Activated naive CD4-positive, alpha-beta T cell (primary cell): ENCODE data around the gene TMEM9B.

Experiments used
- DNase-seq, 4 experiments: peaks; one replicate each; lab custom pipeline; 2025; lab: John Stamatoyannopoulos, UW

Gene TMEM9B

DNA sequence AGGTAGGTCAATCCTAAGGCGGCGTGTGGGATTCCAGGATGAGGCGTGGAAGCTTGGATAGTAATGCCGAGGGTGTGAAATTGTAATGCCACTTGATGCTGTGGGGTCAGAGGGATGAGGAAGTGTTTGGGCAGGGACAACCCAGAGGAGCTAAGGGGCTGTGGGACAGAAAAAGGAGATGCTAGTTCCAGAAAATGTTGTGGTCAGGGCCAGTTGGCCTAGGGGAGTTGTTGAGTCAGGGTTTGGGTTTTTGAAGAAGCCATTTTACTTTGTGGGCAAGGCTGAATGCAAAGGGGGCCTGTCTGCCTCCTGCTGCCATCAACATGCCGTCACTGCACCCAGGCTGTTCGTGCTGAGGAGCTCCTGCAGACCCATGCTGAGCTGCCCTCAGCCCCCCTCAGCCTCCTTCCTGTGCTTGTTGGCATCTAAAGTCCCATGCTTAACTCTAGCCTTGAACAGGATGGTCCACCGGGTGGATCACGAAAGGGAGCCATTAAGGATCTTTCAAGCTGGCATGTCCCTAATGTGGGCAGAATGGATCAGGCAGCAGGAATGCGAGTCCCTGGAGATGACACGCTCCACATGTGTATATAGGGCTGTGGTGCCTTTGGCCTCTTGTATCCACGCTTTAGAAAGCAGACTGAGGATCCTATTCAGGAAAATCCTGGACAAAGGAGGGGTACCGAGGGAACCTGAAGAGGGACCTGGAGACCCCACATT is 33.6 kb downstream of the TMEM9B start:
- DNase-seq = no peak

- no peak for DNase-seq
Measured at GRCh38 chr11:8928981-8929615, 35.1 kb downstream of the TMEM9B start.

DNA sequence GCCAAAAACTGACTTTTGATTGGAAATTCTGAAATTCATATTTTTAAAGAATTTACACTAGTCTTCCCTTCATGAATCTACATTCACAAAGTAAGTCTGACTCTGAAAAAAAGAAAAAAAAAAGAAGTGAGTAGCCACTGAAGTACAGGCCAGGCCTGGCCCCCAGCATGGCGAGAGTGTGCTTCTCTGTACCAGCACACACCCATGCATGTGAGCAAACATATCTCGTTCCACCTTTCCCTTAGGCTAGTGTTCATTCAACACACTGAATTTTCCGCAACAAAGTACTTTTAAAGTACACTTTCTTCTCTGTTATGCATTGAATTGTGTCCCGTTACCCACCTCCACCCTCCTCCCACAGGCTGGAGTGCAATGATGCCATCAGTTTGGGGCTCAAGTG is 36.0 kb downstream of the TMEM9B start:
- no peak for DNase-seq

DNA sequence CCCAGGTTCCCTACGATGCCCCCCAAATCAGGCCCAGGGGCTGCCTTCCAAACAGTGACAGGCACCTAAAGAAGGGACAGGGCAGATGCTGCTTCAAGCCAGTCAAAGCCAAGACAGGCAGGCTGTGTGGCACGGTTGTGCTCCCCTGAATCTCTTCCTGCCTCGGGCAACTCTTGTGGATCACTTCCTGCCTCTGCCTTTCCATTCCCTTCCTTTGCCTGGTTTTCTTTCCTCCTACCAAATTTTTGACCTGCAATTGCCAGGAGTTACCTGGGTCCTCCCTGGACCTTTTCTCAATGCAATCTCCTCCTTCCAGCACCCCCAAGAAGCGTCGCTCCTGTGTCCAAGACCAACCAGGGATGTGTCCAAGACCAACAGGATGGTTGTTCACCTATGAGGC is 37.0 kb downstream of the TMEM9B start:
- no peak for DNase-seq

GRCh38 chr11:8926236-8926635 is 38.0 kb downstream of the TMEM9B start:
- no peak for DNase-seq

DNA sequence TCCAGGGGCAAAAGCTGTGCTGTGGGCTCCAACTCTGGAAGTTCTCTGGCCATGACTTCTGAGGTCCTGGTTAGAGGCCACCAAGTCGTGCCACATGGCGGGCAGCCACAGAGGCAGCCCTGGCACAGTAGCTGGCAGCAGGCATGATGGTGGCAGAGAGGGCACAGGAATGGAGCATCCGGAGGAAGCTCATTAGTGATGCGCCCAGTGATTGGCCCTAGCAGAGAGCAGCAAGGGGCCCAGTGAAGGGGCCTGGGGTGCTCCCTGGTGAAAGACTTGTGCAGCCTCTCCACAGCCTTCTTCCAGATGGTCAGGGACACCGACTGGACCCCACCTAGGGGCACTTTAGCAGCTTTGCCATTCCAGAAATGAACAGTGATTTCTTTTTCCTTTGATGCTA is 38.5 kb downstream of the TMEM9B start:
- DNase-seq = no peak

GRCh38 chr11:8922691-8923090 is 41.6 kb downstream of the TMEM9B start:
- no peak for DNase-seq

DNA sequence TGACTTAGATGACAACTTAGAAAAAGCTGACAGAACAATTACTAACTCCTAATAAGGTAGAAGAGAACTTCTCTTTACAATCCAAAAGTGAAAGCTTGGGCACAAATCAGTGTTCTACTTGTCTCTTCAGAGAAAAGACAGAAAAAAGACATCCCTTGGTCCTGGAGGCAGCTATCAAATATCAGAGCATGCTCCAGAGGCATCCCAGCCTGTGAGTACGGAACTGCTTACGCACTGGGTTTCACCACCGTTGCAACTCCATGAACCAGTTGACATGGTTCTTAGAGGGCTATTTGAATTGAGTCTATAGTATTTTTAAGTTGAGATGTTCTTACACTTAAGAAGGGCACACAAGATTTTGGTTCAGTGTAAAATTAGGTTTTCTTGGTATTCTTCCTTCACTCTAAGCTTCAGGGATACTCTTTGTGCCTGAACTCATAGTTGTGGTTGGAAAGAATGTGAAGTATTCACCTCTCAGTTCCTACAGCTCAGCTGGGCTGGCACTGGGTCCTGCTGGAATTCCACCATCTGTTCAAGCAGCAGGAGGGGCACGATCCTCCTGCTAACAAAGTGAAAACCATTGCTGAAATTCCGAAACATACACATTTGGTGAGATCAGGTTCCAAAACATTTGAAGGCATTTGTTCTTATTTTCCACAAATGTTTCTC is 47.0 kb downstream of the TMEM9B start:
- DNase-seq = no peak

DNA sequence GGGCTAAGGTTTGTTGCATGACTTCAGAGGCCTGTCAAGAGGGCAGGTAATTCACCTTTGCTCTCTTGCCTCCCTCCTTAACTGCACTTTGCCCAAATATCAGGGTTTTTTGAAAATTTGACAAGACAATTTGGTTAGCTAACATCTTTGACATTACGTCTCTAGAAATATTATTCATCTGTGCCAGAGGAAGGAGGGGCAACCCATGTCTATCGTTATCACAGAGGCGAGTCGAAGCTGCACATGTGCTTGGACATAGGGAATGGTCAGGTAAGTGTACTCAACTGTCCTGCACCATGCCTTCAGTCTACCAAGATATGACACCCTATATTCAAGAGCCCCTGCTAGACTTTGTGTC is 49.6 kb downstream of the TMEM9B start:
- no peak for DNase-seq

GRCh38 chr11:8913961-8914660 is 50.1 kb downstream of the TMEM9B start:
- DNase-seq = peak in 1 of 4 experiments; percentile 30

DNA sequence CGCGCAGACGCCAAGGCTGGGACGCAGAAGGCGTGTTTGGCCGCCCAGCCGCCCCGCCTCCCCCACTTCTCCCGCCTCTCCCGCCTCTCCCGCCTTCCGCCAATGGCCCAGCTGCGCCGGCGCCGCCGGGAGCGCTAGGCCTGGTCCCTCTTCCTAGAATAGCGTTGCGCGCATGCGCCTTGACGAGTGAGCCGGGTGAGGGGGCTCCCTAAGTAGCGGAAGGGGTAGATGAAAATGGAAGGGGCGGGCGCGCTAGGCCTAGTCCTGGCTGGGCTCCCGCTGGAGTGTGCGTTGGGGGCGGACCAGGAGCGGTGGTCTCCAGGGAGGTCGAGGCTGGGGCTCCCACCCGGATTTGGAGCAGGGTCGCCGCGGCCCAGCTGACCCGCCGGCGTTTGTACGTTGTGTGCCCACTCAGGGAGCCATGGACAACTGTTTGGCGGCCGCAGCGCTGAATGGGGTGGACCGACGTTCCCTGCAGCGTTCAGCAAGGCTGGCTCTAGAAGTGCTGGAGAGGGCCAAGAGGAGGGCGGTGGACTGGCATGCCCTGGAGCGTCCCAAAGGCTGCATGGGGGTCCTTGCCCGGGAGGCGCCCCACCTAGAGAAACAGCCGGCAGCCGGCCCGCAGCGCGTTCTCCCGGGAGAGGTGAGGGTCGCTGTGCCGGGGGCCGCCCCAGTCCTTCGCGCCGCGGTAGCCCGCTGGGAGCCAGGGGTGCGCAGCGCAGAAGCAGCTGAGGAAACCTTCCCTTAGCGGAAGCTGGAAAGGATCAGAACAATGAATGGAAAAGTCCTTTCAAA is 53.0 kb downstream of the TMEM9B start, which contains the start of gene AKIP1:
Gene AKIP1 (plus strand): TSS at position 161 of the 795 bp plus-strand sequence. CDS start 261 bp downstream, at position 422.
- peak; percentile 41 to 65 (median 48) for DNase-seq

GRCh38 chr11:8910649-8911026 is 53.6 kb downstream of the TMEM9B start:
- DNase-seq = no peak

GRCh38 chr11:8908099-8908498 is 56.1 kb downstream of the TMEM9B start:
- DNase-seq = no peak

DNA sequence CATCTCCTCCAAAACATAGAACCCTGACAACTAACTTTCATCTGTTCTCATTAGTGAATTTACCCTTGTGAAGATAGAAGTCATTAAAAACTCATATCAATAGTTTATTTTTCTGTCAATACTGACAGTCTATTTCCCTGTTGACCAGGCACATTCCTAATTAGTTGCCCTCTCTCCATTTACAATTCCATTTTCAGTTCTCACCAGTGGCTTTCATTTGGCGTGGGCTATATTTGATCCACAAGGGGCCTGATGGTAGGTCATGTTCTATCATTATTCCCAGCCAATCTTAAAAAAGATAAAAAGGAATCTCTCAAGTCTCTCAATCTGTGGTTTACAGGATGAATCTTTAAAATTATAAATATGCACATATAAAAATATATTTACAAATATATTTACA is 57.1 kb downstream of the TMEM9B start:
- no peak for DNase-seq

- no peak for DNase-seq
Measured at GRCh38 chr11:8905528-8906165, 58.6 kb downstream of the TMEM9B start.

DNA sequence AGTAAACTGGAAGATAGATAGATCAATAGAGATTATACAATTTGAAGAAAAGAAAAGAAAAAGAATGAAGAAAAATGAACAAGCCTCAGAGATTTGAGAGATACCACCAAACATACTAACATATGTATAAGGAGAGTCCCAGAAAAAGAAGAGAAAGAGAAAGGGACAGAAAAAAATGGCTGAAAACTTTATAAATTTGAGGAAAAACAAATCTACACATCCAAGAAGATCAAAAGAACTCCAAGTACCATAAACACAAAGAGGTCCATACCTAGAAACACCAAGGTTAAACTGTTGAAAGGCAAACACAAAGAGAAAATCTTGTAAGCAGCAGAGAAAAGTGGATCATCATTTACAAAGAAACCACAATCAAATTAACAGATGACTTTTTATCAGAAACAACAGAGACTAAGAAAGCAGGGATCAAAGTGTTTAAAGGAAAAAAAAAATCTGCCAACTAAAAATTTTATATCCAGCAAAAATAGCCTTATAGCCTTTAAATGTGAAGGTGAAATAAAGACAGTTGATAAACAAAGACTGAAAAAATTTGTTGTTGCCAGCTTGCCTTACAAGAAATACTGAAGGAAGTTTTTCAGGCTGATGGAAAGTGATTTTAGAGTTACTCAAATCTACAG is 65.0 kb downstream of the TMEM9B start:
- DNase-seq = no peak
